ENCODE measurements around the gene HS3ST3A1. TPM values are rescaled to one million over a fixed set of nuclear protein-coding genes. Genes with fewer than 3 reads are reported as not detected.

Gene HS3ST3A1
- polyA plus RNA-seq, 3 donors: 0.20 TPM; not detected in 2

- no peak overlapping the region for H3K9ac ChIP-seq (ENCODE audit: insufficient read depth, low read length, poor library complexity, severe bottlenecking)
- no peaks in the 10 kb centered on the region for H3K4me1 Mint-ChIP-seq
- H2AFZ ChIP-seq (ENCODE audit: insufficient read depth, low read depth, low read length, poor library complexity, severe bottlenecking): no peak overlapping the region
- no peaks in the 10 kb centered on the region for H3K27me3 ChIP-seq (ENCODE audit: control insufficient read depth in 2 of 2, insufficient read depth in 2 of 2, low read length in 2 of 2)
- H4K20me1 ChIP-seq (ENCODE audit: insufficient read depth, low read length): no peaks in the 10 kb centered on the region
- peaks cover 0 to 11% of the 10 kb centered on the region in 2 donors for H3K9me3 ChIP-seq (replicated peaks in 1 of 2; ENCODE audit: control insufficient read depth in 1 of 2, insufficient read depth in 1 of 2, low read length in 2 of 2)
- intact Hi-C loops (cut with micrococcal nuclease): no loop called here
- H3K36me3 ChIP-seq (replicated peaks in 1 of 2; ENCODE audit: control insufficient read depth in 1 of 2, insufficient read depth in 2 of 2, low read length in 2 of 2): no peaks in the 10 kb centered on the region
- H3K9me3 Mint-ChIP-seq: peaks cover 3 to 18% (median 11%) of the 10 kb centered on the region in 7 donors
- 100% methylated on average over 2 of the region's 4 CpGs for WGBS (ENCODE audit: insufficient coverage)
- H3K27ac ChIP-seq (ENCODE audit: low read depth in 1 of 2, low read length in 2 of 2): no peak overlapping the region
- no peaks in the 10 kb centered on the region for H3K79me2 ChIP-seq (ENCODE audit: insufficient read depth, low read length)
- no peak overlapping the region for H3K27ac Mint-ChIP-seq
- H3K4me3 Mint-ChIP-seq: no peak overlapping the region
- no peaks in the 10 kb centered on the region for H3K4me1 ChIP-seq (ENCODE audit: control insufficient read depth in 1 of 2, insufficient read depth in 2 of 2, low read length in 2 of 2)
- TF ChIP-seq CTCF (IDR thresholded peaks at IDR 0.05): no peak
- H3K4me2 ChIP-seq (replicated peaks; ENCODE audit: extremely low read depth, low read length, poor library complexity, severe bottlenecking): no peak overlapping the region
- no peak overlapping the region for H3K4me3 ChIP-seq (replicated peaks in 1 of 3; ENCODE audit: low read depth in 2 of 3, low read length in 3 of 3)
- no peak for DNase-seq
- peaks cover 0 to 1% (median 0%) of the 10 kb centered on the region in 3 donors for H3K27me3 Mint-ChIP-seq (ENCODE audit: low read depth in 3 of 3)
- no peaks in the 10 kb centered on the region for H3K36me3 Mint-ChIP-seq
These were observed 62.8 kb downstream of the HS3ST3A1 start for GRCh38 chr17:13538841-13539411.

- Histone ChIP-seq H2AFZ (ENCODE audit: insufficient read depth, low read depth, low read length, poor library complexity, severe bottlenecking) (no peak overlapping the region), H3K27ac (ENCODE audit: low read depth in 1 of 2, low read length in 2 of 2) (no peak overlapping the region), H3K9me3 (replicated peaks in 1 of 2; ENCODE audit: control insufficient read depth in 1 of 2, insufficient read depth in 1 of 2, low read length in 2 of 2) (peaks cover 0 to 11% of the 10 kb centered on the region in 2 donors), H3K27me3 (ENCODE audit: control insufficient read depth in 2 of 2, insufficient read depth in 2 of 2, low read length in 2 of 2) (no peaks in the 10 kb centered on the region), H3K4me2 (replicated peaks; ENCODE audit: extremely low read depth, low read length, poor library complexity, severe bottlenecking) (no peak overlapping the region), H3K9ac (ENCODE audit: insufficient read depth, low read length, poor library complexity, severe bottlenecking) (no peak overlapping the region), H4K20me1 (ENCODE audit: insufficient read depth, low read length) (no peaks in the 10 kb centered on the region), H3K4me1 (ENCODE audit: control insufficient read depth in 1 of 2, insufficient read depth in 2 of 2, low read length in 2 of 2) (no peaks in the 10 kb centered on the region), H3K4me3 (replicated peaks in 1 of 3; ENCODE audit: low read depth in 2 of 3, low read length in 3 of 3) (no peak overlapping the region), H3K79me2 (ENCODE audit: insufficient read depth, low read length) (no peaks in the 10 kb centered on the region), H3K36me3 (replicated peaks in 1 of 2; ENCODE audit: control insufficient read depth in 1 of 2, insufficient read depth in 2 of 2, low read length in 2 of 2) (no peaks in the 10 kb centered on the region)
- Mint-ChIP-seq H3K27ac (no peak overlapping the region), H3K4me1 (no peaks in the 10 kb centered on the region), H3K9me3 (peaks cover 3 to 18% (median 11%) of the 10 kb centered on the region in 7 donors), H3K4me3 (no peak overlapping the region), H3K27me3 (ENCODE audit: low read depth in 3 of 3) (peaks cover 0 to 1% (median 0%) of the 10 kb centered on the region in 3 donors), H3K36me3 (no peaks in the 10 kb centered on the region)
- TF ChIP-seq CTCF (IDR thresholded peaks at IDR 0.05): no peak
- WGBS (ENCODE audit: insufficient coverage): 100% methylated on average over 1 of the region's 6 CpGs
- no peak for DNase-seq
- intact Hi-C loops (cut with micrococcal nuclease): no loop called here
These were observed 63.7 kb downstream of the HS3ST3A1 start for GRCh38 chr17:13537871-13538643.

Data from CD14-positive monocyte (primary cell).